DMS79 treated with DMSO at 0.1 percent for 48 hours (cell line): Measurements from ENCODE around the gene INSYN2B.
"Not testable (repeated sequence)": the region's sequence is repeated elsewhere in the genome, so short reads cannot be mapped to it uniquely, and the experiment has no call there.

Experiments used
- DNase-seq: peaks from one replicate; lab custom pipeline; 2025; lab: John Stamatoyannopoulos, UW

The INSYN2B gene

DNA sequence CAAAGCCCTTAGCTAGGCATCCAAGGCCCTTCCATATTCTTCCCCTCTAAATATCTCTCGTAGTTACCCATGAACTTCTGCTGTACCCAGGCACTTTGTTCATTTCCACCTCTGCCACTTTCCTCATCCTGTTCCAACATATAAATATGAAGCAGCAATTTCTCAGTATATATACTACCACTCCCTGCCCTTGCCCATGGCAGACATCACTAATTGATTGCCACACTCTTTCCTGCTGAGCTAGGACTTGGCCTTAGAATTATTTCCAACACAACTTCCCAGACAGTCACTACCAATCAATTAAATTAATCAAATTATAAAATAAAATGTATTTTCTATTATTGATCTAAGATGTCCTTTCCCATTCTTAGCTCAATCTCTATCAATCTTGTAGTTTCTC is 8.5 kb downstream of the INSYN2B start:
- no peak for DNase-seq

DNA sequence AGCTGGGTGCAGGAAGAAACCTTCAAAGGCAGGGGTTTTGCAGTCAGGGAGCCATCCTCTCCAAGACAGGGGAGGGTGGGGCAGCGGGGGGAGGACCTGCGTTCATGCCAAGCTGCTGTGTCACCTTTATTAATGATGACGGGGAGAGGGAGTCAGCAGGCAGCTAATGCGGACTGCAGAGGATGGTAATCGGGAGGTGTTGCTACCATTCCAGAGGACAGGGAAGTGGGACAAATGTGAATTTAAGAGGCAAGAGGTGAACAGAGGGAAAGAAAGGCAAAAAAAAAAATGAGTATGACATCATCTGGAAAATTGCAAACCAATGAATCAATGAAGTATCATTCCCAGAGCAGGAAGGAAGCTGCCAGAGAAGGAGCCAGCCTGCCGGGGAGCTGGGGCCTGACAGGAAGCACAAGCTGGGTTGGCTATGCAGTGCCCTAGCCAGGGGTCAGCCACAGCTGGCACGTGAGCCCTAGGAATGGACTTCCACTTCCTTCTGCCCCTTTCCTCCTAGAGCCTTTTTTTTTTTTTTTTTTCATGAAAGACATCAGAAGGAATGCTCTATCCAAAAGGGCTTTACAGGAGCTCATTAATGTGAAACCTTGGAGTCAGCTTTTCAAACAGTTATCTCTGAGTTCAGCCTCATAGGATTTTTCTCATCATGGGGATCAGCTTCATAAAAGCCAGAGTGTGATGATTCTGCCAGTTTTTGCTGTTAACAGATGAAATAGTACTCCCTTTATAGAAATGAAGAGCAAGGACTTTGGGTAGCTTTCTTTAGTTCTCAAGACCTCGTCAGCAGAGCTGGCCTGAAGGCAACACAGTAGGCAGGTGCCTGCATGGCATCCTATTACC is 9.2 kb downstream of the INSYN2B start:
- DNase-seq = no peak

DNA sequence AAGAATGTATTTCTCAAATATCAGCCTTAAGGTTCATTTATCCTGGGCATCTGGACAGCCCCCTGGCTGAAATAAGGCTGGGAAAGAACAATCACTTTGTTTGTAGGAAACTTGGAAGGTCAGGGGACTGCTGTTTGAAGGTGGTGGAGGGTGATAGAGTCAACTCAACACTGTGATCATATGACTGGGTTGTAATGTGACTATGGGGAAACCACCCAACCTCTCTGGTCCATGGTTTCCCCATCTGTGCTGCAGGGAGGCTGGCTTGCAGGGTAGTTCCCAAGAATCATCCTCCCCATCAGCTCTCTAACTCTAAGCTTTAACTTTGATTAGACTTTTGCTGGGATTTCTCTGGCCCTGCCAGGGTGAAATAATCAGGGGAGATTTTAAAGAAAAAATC is 10.0 kb downstream of the INSYN2B start:
- no peak for DNase-seq

DNA sequence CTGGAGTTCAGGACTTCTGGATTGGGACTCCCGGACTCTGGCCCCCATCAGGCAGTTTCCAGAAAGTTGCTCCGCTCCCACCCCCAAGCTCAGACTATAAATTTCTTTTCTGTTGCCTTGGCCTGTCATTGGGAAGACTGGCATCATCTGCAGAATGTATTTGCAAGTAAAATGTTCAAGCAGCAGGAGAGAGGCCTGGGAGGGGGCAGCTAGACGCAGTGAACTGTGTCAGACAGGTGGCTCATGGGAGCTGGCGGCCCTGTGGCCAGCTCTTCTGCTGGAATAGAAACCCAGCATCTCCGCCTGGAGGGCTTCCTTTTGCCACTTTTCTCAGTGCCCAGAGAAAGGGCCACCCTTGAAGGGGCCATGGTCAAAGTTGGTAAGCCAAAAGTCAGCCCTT is 16.0 kb downstream of the INSYN2B start:
- no peak for DNase-seq

DNA sequence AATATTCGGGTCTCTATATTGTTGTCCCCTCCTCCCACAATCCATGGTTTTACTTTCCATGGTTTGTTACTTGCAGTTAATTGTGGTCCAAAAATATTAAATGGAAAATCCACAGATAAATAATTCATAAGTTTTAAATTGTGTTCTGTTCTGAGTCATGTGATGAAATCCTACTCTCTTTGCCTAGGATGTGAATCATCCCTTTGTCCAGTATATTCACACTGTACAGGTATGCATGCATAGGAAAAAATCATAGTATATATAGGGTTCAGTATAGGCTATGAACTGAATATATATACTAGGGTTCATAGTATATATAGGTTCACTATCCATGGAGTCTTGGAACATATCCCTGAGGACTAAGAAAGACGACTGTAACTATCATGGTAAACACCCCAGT is 19.6 kb downstream of the INSYN2B start:
- DNase-seq = no peak

DNA sequence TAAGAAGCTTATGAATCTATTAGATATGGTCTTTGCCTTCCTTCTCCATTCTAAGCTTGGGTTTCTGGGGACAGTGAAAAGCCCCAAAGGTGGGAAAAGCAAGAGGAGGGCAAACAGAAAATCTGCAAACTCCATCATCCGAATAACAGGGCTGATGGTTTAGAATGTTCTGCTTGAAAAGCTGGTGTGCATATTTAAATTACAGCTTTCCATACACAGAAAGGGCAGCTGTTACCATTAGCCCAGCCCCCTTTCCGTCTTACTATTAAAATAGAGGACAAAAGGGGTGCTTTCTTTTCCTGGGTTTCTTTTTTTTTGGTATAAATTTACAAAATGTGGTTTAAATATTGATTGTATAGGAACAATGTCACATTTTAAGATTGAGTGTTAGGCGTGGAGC is 22.0 kb downstream of the INSYN2B start:
- no peak for DNase-seq

DNA sequence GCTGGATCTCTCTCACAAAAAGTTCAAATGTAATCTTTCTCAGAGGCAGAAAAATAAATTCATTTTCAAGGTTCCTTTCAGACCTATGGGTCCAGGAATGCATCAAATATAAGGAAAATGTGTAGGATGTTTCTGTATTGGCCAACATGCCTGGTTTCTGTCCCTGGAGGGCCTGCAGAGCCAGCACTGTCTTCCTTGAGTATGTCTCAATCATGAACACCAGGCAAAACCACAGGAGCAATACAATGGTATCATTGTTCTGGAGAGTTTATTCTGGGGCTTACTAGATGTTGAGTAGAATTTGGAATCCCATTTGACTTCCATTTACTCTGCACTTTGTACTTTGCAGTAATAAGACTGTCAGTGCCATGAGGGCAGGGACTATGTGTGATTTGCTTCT is 23.5 kb downstream of the INSYN2B start:
- DNase-seq = no peak

DNA sequence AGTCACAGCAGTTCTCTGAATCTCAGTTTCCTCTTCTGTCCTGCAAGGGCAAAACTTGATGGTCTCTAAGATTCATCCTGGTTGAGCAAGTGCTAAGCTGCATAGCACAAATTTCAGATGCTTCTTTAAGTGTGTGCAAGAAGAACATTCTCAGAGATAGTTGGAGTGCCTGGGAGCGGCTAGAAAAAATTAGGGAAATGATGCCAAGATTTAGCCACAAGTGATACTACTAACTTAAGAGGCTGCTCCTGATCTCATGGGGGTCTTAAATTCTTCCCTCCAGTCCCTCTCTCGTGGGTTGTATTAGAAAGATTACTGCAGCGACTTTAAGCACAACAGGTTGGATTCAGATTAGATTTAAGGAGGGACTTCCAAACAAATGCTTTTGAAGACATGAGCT is 24.2 kb downstream of the INSYN2B start:
- no peak for DNase-seq

DNA sequence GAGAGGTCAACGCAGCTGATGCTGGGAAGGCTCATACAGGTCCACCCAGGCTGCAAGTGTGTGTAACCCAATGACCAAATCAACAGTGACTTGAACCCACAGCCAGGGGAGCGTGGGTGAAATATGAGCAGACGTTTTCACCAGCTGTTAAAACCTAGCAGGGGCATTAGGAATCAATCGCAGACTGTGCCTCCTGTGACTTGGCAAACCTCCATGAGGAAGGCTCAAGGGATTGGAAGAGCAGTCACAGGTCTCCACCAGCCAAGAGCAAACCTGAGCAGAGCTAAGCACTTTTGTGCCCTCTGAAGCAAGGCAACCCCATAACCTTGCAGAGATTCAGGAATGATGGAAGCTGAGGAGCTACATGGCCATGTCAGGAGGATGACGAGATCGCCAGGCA is 25.5 kb downstream of the INSYN2B start:
- no peak for DNase-seq

DNA sequence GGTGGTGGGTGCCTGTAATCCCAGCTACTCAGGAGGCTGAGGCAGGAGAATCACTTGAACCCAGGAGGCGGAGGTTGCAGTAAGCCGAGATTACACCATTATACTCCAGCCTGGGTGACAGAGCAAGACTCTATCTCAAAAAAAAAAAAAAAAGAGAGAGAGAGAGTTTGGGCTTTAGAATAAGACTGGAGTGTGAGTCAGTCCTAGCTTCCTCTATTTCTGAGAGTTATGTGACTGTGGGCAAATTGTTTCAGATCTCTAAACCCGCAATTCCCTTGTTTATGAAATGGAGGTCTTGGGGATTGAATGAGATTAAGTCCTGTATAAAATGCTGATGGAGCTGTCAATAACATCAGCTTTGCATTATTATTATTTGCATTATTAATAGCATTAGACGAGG is 27.1 kb downstream of the INSYN2B start:
- DNase-seq = not testable (repeated sequence)

DNA sequence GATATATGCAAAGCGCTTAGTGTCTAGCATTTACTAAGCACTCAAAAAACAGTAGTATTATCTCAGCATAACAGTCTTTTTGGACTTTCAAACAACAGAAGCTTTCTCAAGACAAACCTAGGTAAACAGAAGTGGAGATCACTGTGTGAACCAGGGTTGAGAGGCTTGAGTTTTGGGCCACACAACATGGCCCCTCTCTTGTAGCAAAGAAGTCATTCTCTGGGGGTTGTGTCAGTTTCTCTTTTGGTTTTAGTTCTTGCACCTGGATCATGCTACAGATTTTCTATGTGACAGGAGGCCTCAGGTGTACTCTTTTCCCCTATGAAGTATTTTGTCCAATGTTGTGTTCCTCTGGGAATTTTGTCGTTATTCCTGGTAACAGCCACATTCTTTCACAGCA is 30.0 kb downstream of the INSYN2B start:
- DNase-seq = no peak

DNA sequence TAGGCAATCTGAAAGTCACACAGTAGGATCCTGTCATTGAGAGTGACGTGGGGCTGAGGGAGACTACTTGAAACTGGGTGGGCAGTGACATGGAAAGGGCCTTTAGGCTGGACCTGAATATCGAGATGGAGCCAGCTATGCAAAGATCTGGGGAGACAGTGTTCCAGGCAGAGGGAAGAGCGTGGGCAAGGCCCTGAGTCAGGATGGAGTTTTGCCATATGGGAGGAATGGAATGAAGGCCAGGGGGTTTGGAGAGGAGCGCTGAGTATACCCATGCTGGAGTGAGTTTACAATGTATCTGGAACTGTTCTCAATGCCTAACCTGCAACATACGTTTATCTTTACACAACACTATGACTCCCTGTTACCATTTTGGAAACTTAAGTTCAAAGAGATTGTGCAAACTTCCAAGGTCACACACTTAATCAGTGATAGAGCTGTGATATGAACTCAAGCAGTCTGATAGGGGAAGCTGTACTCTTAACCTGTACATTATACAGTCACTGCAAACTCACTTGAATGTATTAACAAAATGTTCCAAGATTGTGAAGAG is 33.5 kb downstream of the INSYN2B start:
- no peak for DNase-seq

DNA sequence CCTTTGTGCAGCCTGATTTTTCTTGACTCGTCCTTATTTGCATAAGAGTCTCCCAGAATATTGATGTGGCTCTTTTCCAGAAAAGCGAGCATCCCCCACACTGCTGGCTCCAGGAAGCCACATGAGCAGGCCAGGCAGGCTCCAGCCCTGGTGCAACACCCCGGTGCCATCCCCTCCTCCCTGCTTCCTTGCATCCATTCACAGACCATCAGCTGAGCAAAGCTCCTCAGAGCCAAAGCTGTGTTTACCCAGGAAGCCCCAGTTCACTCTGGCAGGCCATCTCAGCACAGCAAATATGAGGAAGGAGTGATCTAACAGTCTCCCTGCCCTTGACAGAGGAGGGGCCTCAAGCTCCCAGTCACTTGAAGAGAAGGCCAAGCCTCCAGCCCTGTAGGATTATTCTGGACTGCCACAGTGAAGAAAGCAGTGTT is 34.4 kb downstream of the INSYN2B start:
- DNase-seq = no peak

DNA sequence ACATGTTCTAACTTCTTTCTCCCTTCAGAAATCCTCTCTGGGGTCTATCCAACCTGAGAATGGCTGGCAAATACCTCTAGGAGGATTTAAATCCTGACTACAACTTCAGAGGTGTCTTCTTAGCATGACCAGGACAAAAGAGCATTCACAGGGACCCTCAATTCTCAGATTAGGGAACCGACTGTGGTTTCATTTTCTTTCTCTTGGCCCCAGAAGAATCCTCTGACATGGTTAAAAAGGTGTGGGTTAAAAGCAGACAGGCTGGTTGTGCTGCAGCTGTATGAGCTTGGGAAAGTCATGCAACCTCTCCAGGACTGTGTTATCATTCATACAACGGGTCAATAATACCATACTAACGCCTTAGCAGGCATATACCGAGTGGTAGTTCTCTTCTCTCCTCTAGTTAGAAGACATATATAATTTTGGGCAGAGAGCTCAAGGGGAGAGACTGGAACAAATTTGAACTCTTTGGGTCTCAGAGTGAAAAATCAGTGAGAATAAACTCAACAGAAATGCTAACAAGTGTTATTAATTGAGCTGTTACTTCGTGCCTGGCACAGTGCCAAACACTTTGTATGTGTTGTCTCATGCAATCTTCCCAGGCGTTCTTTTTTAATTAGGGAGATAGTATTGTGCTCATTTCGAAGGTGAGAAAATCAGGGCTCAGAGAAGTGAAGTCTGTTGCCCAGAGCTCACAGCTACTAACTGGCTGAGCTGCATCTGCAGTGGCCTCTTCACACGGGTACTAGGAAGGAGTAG is 35.2 kb downstream of the INSYN2B start:
- DNase-seq = no peak

DNA sequence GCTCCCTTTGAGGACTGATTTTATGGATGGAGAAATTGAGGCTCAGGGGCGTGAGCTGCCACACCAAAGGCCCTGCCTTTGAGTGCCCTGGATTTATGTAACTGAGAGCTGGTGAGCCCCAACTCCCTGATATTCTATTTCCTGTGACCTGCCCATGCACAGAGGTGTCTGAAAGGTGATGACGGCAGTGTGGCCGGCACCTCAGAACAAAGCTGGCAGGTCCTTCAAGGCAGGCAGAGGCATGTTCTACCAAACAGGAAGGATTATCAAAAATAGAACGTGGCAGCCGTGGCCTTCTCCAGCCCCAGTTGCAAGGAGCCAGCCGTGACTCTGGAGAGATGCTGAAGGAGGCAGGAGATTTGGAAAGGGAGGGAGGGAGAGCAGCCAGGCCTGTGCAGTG is 36.2 kb downstream of the INSYN2B start:
- DNase-seq = no peak

DNA sequence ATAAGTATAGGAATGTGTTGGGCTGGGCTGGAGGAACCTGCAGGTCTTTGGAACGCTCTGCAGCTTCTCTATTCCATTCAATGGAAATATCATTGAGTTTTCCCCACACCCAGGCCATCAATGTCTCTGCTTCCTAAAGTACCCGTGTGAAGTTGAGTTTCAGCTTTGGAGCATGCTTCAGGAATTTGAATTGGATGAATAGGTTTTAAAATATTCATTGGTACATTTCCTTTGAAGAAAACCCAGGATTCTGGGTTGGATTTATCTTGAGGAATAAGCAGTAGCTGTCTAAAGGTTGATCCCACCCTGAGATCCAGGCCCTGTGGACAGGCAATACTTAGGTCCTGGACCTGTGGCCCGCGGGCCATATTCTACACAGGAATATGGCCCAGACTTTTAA is 37.3 kb downstream of the INSYN2B start:
- no peak for DNase-seq

DNA sequence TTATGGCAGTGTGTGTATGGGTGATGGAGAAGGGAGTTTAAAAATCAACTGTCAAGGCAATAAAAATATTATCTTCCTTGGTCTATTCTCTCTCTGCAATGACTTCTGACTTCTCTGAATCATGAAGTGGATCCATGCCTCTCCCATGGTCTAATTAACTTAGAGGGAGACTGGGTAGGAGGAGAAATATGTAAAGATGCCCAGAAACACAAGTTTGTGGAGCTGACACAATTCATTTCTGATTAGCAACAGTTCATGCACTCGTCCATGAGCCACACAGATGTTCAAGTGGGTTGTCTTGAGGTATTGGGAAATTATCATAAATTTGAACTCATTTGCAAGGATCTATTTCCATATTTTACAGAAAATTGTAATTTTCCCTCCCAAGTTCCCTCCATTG is 38.1 kb downstream of the INSYN2B start:
- DNase-seq = no peak

DNA sequence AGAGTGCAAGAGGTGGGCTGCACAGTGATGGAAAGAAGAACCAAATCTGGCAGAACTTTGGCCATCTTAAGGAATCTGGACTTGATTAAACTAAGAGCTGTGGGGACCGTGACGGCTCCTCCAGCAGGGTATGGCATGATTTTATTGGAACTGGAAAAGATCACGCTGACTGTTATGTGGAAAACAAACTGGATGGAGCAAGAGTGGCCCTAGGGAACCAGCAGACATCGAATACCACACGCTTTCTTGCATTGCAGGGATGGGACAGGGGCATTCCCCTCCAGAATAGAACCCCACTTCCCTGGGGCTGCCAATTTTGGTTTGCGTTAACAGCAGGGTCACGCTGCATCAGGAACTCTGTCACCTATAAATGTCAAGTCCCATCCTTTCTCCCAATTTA is 38.8 kb downstream of the INSYN2B start:
- DNase-seq = no peak

DNA sequence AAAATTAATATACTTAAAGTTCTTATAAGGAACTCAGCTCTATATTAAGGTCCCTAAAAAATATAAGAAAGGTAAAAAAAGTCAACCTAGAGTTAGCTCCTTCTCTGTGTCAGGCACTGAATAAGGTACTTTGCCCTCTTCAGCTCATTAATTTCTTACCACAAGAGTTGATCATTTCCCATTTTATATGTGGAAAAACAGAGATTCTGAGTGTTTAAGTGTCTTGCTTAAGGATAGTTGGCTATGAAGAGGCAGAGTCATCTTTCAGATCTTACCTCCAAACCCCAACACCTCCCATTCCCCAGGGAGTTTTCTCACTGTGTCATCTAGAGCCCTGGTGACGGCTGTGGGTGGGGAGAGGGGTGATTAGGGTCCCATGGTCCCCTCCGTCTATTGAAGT is 40.6 kb downstream of the INSYN2B start:
- DNase-seq = no peak

DNA sequence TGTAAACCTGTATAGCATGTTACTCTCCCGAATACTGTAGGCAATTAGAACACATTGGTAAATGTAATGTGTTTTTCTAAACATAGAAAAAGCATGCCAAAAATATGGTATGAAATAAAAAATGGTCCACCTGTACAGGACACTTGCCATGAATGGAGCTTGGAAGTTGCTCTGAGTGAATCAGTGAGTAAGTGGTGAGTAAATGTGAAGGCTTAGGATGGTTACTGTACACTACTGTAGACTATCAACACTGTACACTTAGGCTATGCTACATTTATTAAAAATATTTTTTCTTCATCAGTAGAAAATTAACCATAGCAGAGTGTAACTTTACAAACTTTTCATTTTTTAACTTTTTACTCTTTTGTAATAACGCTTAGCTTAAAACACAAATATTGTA is 41.9 kb downstream of the INSYN2B start:
- no peak for DNase-seq

DNA sequence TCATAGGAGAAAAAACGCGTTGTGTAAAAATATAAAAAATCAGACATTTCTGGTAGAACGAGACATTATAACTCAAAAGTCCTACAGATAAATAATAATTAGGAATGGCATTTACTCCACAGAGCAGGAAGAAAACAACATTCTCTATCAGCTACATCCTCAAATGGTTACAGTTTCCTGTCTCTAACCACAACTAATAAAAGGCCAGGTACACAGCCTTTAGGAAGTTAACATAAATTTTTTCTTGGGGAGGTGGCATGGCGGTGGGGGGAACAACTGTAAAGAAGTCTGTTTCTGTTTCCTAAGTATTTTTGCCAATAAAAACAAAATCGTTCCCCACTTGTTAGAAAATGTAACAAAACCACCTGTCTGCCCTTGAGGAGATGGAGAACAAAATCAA is 44.5 kb downstream of the INSYN2B start:
- no peak for DNase-seq

DNA sequence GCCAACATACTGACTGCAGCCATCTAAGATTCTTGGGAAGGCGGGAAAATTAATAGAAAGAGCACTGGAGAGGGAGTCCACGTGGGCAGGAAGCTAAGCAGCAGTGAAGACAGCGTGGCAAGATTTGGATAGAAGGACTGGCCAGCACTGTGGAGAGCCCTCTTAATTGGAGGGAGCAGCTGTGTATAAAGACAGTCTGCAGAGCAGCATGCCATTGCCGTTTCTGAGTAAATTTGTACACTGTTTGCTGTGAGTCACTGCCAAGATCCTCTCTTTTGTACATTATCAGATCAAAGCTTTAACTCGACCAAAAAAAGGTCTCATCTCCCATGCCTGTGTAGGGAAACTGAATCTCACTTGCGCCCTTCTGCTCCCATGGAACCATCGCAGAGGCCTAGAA is 45.3 kb downstream of the INSYN2B start:
- DNase-seq = no peak

DNA sequence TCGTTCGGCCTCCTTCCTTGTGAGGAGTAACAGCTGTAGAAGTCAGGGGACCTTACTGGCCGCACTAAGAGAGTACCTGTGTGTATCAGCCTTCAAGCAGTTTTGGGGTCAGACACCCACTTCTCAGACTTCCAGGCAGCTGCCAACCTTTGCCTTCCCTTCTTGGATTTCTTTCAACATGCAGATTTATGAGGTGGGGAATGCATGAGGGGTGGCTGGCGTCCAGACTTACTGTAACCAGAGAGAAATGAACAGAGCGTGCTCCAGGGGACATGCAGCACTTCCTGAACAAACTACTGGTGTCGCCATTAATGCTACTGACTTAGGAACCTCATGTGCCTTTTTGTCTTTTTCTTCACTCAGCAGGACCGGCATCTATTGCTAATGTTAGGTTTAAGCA is 46.7 kb downstream of the INSYN2B start:
- no peak for DNase-seq
